Epithelial cell of esophagus (primary cell): ENCODE measurements around the gene ARHGAP24.
A peak's percentile ranks its signal among the peaks of the same experiment; 100 is the strongest.

ENCODE experiments used
- DNase-seq: peaks from one replicate; pipeline ENCODE4 v3.0.0; 2010; ENCODE audit warnings: low read depth
- H3K4me3 ChIP-seq: 2 replicates; pipeline ENCODE4 v1.5.1; 2011; ENCODE audit warnings: mild to moderate bottlenecking, low read length, control low read depth
- CTCF ChIP-seq: IDR thresholded peaks from 2 replicates; pipeline ENCODE4 v1.5.1; 2011; ENCODE audit warnings: low read depth, mild to moderate bottlenecking, low read length, control low read depth, inconsistent platforms; ENCODE audit not compliant: insufficient read depth; ENCODE audit errors: missing control alignments

The ARHGAP24 gene

GRCh38 chr4:86048426-86048825 is 573.5 kb downstream of the ARHGAP24 start:
- H3K4me3 ChIP-seq = no peak overlapping the region
- TF ChIP-seq CTCF = no peak
- DNase-seq = peak; percentile 65

- H3K4me3 ChIP-seq = no peak overlapping the region
Measured at GRCh38 chr4:86050496-86050895, 575.5 kb downstream of the ARHGAP24 start.

More at GRCh38 chr4:86050496-86050895, 575.5 kb downstream of the ARHGAP24 start:
- TF ChIP-seq CTCF = no peak
- DNase-seq = peak; percentile 68
